B cell (primary cell): ENCODE measurements around the gene CDH12.

Source experiments
- CTCF ChIP-seq: fragments of 200-600 bp; IDR thresholded peaks from one replicate; pipeline ENCODE4 v1.8.0; 2022; ENCODE audit warnings: antibody characterized with exemption, mild to moderate bottlenecking
- EZH2 ChIP-seq: IDR thresholded peaks from 2 replicates; pipeline ENCODE4 v1.6.1; 2012; ENCODE audit warnings: borderline replicate concordance, low read depth, mild to moderate bottlenecking, moderate library complexity, low read length; ENCODE audit not compliant: insufficient read depth, poor library complexity, severe bottlenecking

- no peak for TF ChIP-seq EZH2
- no peak for TF ChIP-seq CTCF
Observed at GRCh38 chr5:22058620-22059019, 794.5 kb downstream of the CDH12 start.
